Posterior cingulate gyrus (tissue), 11 donors: ENCODE data around the gene RBFOX2.
"Not testable (repeated sequence)": the region's sequence is repeated elsewhere in the genome, so short reads cannot be mapped to it uniquely, and the experiment has no call there.

Experiments
- DNase-seq, 10 donors: peaks; one replicate each; pipeline versions ENCODE4 v3.0.0 to v3.0.0-alpha.2; 2020 to 2021; ENCODE audit warnings: mixed read lengths in 3 of 10
- intact Hi-C: fragments of 100-400 bp; cut with DNase I; formaldehyde crosslinking; loops from one replicate; pipeline ENCODE4 v1.15.1; 2023

RBFOX2 gene

DNA sequence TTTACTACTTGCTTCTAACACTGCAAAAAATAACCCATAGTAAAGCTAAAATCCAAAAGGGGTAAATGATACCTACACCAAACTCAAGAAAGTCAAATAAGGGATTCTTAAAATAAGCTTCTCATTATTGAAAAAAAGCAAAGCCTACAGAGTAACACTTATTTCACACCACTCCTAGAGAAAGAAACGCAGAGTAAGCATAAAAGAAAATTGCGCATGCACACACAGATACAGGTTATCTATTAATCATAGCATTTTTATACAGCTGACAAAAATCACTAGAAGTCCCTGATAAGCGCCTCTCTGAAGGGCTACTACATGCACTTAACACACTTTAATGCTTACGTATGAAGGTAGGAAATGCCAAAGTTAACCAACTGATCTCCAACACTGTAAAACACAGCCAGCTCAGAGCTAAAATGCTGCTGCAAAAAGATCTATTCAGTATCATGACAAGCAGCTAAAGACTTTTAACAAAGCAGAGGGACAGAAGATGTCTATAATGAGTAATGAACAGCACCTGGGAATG, 14.0 kb downstream of the RBFOX2 start:
- intact Hi-C loops, result no loop called here

GRCh38 chr22:36012332-36012731, 16.3 kb downstream of the RBFOX2 start:
- DNase-seq, result no peak
- intact Hi-C loops, result no loop called here

More for the DNA sequence above, 14.0 kb downstream of the RBFOX2 start:
- no peak for DNase-seq

GRCh38 chr22:36010882-36011281, 17.7 kb downstream of the RBFOX2 start:
- intact Hi-C loops, result no loop called here
- no peak for DNase-seq

GRCh38 chr22:36010090-36010489, 18.5 kb downstream of the RBFOX2 start:
- intact Hi-C loops, result no loop called here
- DNase-seq, result peak in 1 of 10 donors; percentile 76

GRCh38 chr22:36009085-36009484, 19.5 kb downstream of the RBFOX2 start:
- no peak for DNase-seq
- intact Hi-C loops, result no loop called here

DNA sequence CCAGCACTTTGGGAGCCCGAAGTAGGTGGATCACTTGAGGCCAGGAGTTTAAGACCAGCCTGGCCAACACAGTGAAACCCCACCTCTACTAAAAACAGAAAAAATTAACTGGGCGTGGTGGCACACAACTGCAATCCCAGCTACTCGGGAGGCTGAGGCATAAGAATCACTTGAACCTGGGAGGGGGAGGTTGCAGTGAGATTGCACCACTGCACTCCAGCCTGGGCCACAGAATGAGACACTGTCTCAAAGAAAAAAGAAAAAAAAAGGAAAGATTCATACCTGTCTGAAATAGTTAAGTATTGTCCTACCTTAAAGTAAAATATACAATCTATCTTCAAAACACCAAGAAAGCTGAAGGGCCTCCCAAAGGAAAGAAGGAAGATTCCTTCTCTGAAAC, 20.1 kb downstream of the RBFOX2 start:
- intact Hi-C loops, result no loop called here

GRCh38 chr22:36008131-36008530, 20.5 kb downstream of the RBFOX2 start:
- no peak for DNase-seq
- intact Hi-C loops, result no loop called here

More for the DNA sequence above, 20.1 kb downstream of the RBFOX2 start:
- DNase-seq, result no peak

- intact Hi-C loops, result no loop called here
These were observed 24.5 kb downstream of the RBFOX2 start for GRCh38 chr22:36003972-36004674.

GRCh38 chr22:36002718-36003260, 25.8 kb downstream of the RBFOX2 start:
- no peak for DNase-seq
- intact Hi-C loops, result no loop called here

More at GRCh38 chr22:36003972-36004674, 24.5 kb downstream of the RBFOX2 start:
- DNase-seq, result no peak

GRCh38 chr22:36002084-36002483, 26.5 kb downstream of the RBFOX2 start:
- no peak for DNase-seq

GRCh38 chr22:35998748-35999147, 29.9 kb downstream of the RBFOX2 start:
- no peak for DNase-seq
- intact Hi-C loops, result no loop called here

More at GRCh38 chr22:36002084-36002483, 26.5 kb downstream of the RBFOX2 start:
- intact Hi-C loops, result no loop called here

DNA sequence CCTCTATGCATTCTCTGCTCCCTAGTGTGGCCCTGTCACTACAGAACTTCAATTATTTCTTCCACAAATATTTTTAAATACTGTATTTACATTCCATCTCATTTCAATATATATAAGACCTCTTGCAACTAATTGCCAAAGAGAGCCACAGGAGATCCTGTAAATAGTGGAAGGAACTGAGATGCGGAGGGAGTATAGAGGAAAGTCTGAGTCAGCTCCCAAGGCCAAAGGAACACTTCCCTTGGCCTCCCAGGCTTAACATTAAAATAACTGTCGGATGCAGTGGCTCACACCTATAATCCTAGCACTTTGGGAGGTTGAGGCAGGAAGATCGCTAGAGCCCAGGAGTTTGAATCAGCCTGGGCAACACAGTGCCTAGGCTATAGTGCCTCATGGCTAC, 31.2 kb downstream of the RBFOX2 start:
- intact Hi-C loops, result no loop called here
- DNase-seq, result no peak

DNA sequence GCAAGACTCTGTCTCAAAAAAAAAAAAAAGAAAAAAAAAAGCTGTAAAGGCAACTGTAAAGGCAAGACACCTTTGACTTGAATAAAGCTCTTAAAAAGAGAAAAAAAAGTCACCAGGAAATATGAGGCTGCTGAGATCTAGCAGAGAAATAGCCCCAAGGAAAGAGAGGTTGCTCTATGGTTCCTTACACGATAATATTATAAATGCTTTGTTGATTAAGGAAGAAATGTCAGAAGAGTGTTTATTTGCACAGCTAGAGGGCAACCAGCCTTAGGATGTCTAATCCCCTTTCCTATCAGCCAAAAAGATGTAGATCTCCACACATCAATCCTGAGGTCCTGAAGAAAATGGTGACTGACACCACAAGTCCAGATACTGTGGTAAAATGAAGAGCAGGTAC, 32.0 kb downstream of the RBFOX2 start:
- no peak for DNase-seq
- intact Hi-C loops, result no loop called here

DNA sequence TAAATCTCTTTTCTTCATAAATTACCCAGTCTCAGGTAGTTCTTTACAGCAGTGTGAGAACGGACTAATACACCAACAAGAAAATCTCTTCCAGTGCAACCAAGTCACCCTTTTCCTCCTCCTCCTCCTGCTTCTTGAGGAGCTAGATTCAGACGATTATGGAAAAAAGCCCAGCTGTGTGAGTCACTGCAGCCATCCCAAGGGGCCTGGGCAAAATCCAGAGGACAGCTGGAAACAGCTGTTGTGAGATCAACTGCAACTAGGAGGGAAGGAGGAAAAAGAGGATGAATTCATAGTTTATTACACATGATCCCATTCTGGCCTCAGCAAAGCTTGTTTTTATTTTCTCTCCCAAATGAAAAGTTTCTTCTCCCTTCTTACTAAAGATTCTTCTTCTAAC, 32.9 kb downstream of the RBFOX2 start:
- intact Hi-C loops, result no loop called here
- DNase-seq, result peak in 1 of 10 donors; percentile 16

GRCh38 chr22:35995348-35995747, 33.3 kb downstream of the RBFOX2 start:
- intact Hi-C loops, result no loop called here
- DNase-seq, result no peak

DNA sequence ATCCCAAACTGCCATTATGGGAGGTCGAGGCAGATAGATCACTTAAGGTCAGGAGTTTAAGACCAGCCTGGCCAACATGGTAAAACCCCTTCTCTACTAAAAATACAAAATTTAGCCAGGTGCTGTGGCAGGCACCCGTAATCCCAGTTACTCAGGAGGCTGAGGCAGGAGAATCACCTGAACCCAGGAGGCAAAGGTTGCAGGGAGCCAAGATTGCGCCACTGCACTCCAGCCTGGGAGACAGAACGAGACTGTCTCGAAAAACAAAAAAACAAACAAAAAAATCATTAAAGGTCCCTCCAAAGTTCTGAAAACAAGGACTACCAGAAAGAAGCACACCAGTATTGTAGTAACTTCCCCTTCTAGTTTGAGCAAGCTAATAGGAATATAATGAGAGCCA, 34.9 kb downstream of the RBFOX2 start:
- DNase-seq, intact Hi-C loops: not testable (repeated sequence)

- intact Hi-C loops, result no loop called here
- DNase-seq, result no peak
These were observed 35.4 kb downstream of the RBFOX2 start for GRCh38 chr22:35993048-35993714.

GRCh38 chr22:35991168-35991567, 37.5 kb downstream of the RBFOX2 start:
- DNase-seq, result no peak
- intact Hi-C loops, result no loop called here

GRCh38 chr22:35988030-35988429, 40.6 kb downstream of the RBFOX2 start:
- DNase-seq, result no peak
- intact Hi-C loops, result no loop called here

DNA sequence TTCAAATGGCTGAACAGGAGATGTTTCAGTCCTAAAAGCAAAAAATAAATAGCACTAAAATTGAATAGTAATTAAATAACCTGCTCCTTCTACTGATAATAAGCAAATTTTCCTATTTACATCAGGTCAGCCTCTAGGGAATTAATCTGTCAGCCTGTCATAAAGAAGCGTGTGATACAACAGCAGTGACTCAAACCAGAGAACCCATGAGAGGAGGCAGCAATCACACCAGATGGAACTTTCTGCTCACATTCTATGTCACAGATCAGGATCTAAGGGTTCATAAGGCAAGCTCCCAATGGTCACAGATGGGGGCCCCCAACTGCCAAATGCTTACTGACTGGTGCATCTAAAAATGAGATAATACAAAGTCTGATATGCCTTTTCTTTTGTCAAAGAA, 41.1 kb downstream of the RBFOX2 start:
- intact Hi-C loops, result no loop called here
- no peak for DNase-seq

DNA sequence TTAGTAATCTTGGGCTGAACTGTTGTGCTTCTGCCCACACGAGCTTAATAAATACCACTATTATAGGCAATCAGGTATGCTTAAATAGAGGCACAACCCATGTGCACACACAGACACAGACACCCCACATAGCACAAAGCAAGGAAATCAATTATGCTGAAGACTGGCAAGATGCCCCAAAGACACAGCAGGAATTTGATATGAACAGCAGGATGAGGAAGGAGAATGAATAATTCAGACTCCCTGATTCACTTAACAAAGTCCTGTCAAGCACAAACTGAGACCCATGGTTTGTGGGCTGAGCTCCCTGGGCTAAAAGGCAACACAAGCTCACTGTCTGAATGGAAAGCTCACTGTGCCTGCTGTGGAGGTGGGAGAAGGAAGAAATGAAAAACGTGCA, 42.5 kb downstream of the RBFOX2 start:
- DNase-seq, result no peak
- intact Hi-C loops, result no loop called here

- DNase-seq, result no peak
- intact Hi-C loops, result no loop called here
These were observed 43.3 kb downstream of the RBFOX2 start for GRCh38 chr22:35985371-35985770.
